ENCODE measurements around the gene DYNLT5.

The DYNLT5 gene

GRCh38 chr1:66752000-66752592 lies at the start of gene DYNLT5:
DYNLT5 (plus strand) TSS chr1:66752459; CDS start chr1:66754659, 2,200 bp downstream.
- no peak for TF ChIP-seq CTCF (IDR thresholded peaks at IDR 0.05; ENCODE audit: insufficient read depth, low read depth, low read length, missing control alignments)
- H3K4me3 ChIP-seq (ENCODE audit: low read depth, low read length), result no peak within 1 kb of the TSS
- no peak for DNase-seq (ENCODE audit: low read depth)

DNA sequence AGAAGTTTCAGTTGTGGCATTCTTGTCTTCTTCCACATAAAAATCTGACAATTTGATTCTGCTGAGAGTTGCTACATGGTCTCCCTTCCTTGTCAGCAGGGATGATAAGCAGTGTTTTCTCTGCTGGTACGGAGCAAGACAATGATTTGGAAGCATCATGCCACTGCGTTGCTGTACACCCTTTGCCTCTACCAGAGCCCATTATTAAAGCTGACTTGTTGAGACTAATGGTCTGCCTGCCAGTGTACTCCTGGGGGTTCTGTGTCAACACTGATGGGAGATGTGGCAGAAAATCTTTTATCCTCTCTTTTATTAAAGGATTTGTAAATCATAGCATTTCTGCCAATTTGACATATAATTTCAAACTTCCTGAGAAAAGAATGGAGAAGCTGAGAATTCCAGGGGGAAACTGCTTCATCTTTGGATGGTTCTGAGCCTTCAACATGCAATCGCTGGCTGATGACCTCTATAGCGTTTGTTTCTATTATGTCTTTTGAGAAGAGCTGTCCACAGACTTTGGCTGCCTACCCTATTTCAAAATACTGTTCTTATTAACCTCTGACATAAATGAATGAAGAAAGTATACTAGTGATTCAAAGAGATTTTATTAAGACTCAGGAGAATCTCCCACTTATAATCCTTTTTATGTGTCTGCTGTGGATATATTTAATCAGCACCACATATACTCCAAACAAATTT lies 47.9 kb upstream of the DYNLT5 start:
- no peak overlapping the region for H3K4me3 ChIP-seq (ENCODE audit: low read depth, low read length)
- no peak for DNase-seq (ENCODE audit: low read depth)
- no peak for TF ChIP-seq CTCF (IDR thresholded peaks at IDR 0.05; ENCODE audit: insufficient read depth, low read depth, low read length, missing control alignments)

GRCh38 chr1:66705110-66705509 lies 47.1 kb upstream of the DYNLT5 start:
- DNase-seq (ENCODE audit: low read depth), result no peak
- H3K4me3 ChIP-seq (ENCODE audit: low read depth, low read length), result no peak overlapping the region
- TF ChIP-seq CTCF (IDR thresholded peaks at IDR 0.05; ENCODE audit: insufficient read depth, low read depth, low read length, missing control alignments), result no peak

- peak; percentile 32 for TF ChIP-seq CTCF (IDR thresholded peaks at IDR 0.05; ENCODE audit: insufficient read depth, low read depth, low read length, missing control alignments)
- DNase-seq (ENCODE audit: low read depth), result peak; percentile 45
- no peak overlapping the region for H3K4me3 ChIP-seq (ENCODE audit: low read depth, low read length)
These were observed 40.8 kb upstream of the DYNLT5 start for GRCh38 chr1:66711420-66711819.

- H3K4me3 ChIP-seq (ENCODE audit: low read depth, low read length), result no peak overlapping the region
- no peak for TF ChIP-seq CTCF (IDR thresholded peaks at IDR 0.05; ENCODE audit: insufficient read depth, low read depth, low read length, missing control alignments)
- DNase-seq (ENCODE audit: low read depth), result no peak
These were observed 39.4 kb upstream of the DYNLT5 start for GRCh38 chr1:66712839-66713238.

GRCh38 chr1:66723985-66724384 lies 28.3 kb upstream of the DYNLT5 start:
- no peak for TF ChIP-seq CTCF (IDR thresholded peaks at IDR 0.05; ENCODE audit: insufficient read depth, low read depth, low read length, missing control alignments)
- DNase-seq (ENCODE audit: low read depth), result no peak
- H3K4me3 ChIP-seq (ENCODE audit: low read depth, low read length), result no peak overlapping the region

Data from GM12865 (cell line).